HK-2 (cell line): Measurements from ENCODE around the gene PSMA2.

Source experiments
- DNase-seq: peaks from one replicate; pipeline ENCODE4 v3.0.0-alpha.2; 2018; ENCODE audit not compliant: unreplicated experiment

Gene PSMA2

GRCh38 chr7:42931834-42932651, at the start of gene PSMA2, which contains the start of gene MRPL32:
Gene PSMA2 (minus strand): TSS chr7:42932174. CDS start chr7:42932158, 16 bp downstream.
Gene MRPL32 (plus strand): TSS chr7:42932376. CDS start chr7:42932387, 11 bp downstream.
- DNase-seq = peak; percentile 94

GRCh38 chr7:42981601-42982000, 49.6 kb upstream of the PSMA2 start:
- no peak for DNase-seq

DNA sequence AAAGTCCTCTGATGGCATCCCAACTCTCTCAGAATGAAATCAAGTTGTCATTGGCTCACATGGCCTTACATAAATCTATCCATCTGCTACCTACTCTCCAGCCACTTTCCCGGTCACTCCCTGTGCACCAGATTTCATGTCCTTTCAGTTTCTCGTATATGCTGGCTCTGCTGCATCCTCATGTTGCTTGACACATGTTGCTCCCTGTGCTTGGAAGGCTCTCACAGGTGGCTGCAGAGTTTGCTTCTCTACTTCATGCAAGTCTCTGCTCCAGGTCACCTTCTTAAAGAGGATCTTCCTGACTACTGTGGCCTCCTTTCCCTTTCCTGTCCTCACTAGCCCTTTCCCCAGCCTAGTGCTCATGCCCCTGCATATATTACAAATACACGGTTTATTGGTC, 48.5 kb upstream of the PSMA2 start:
- no peak for DNase-seq

- DNase-seq = no peak
Measured at GRCh38 chr7:42980084-42980483, 48.1 kb upstream of the PSMA2 start.

GRCh38 chr7:42978496-42978895, 46.5 kb upstream of the PSMA2 start:
- DNase-seq = no peak

DNA sequence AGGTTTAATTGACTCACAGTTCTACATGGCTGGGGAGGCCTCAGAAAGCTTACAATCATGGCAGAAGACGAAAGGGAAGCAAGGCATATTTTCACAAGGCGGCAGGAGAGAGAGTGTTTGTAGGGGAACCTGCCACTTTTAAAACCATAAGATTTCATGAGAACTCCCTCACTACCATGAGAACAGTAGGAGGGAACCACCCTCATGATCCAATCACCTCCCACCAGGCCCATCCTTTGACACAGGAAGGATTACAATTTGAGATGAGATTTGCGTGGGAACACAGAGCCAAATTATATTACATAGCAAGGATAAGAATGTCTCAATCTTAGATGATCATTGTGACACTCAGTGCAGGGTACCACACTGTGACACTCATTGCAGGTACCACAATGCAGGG, 44.4 kb upstream of the PSMA2 start:
- DNase-seq = no peak

DNA sequence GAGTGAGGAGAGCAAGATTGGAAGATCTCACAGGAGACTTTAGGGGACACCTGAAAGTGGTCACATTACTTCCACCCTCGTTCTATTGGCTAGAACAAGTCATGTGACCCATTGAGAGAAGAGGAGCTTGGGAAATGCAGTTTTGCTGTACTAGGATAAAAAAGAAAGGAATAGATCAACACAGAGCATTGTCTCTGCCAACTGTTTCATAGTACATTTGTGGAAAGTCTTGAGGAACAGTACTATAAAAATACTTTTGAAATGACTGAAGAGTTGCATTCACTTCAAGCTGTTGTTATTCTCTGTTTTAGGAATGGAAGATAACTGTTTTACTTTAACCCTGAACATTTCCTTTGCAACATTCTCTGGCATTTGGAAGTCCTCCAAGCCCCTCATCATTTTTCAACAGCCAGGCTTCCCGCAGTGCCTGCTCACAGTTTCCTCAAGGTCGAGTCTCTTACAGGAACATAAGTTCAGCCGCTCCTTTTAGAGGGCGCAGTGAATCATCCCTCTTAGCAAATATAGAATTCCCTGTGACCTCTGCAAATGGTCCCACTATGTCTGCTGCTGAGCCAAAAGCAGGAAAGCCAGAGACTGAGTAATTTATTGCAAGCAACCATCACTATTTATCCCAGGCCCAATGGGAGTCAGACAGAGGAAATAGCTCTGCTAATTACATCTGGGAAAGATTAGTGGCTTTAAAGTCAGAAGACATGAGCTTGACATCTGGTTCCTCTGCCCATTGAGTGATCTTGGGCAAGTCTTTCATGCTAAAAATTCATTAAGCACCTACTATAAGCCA, 40.9 kb upstream of the PSMA2 start:
- no peak for DNase-seq

DNA sequence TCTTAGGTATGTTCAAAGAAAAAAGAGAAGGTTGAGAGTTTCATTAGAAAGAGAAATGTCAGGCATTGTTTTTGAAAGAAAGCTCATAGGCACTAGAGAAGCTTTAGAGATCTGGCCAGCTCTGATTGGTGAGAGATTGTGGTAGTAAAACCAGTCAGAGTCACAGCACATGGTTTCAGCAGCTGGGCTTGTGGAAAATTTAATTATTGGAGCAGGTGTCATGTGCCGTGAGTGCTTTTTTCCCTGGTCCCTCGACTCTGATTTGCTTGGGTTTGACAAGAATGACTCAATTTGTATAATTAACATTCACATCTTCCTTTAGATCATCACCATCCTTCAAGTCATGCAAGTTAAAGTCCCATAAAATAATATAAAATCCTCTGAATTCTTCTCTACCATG, 35.4 kb upstream of the PSMA2 start:
- no peak for DNase-seq

GRCh38 chr7:42964849-42965805, 33.2 kb upstream of the PSMA2 start:
- no peak for DNase-seq

DNA sequence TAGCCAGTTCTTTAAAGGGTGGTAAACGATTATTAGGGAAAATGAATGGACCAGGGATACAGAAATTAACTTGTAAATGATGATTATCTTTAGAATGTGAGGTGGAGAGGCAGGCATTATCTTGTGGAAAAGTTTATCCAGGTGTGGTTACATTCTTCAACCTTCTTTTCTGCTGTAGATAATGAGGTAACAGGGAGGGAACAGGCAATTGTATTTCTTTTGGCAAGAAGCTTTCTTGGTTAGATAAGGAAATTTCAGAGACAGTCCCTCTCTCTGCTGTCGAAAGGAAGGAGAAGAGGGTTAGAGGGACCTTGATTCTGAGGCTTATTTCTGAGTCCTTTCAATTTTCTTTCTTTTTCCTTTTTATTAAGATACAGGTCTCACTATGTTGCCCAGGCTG, 32.3 kb upstream of the PSMA2 start:
- DNase-seq = no peak

- DNase-seq = no peak
Measured at GRCh38 chr7:42961170-42961569, 29.2 kb upstream of the PSMA2 start.

DNA sequence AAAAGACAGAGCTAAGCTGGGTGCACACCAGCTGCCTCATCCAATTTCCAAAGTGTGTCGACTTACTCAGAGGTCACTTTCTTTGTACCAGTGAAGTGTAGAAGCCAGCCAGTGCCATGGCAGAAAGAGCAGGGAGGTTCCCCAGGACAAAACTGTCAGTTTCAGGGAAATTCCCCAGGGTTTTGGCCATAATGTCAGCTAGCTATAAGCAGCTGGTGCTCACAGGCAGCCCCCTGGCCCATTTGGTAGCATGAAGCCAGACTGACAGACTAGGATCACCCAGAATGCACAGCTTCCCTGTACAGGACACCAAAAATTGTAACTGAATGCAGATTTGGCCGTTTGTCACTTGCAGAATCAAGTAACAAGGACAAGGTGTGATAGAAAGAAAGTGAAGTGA, 28.8 kb upstream of the PSMA2 start:
- no peak for DNase-seq

DNA sequence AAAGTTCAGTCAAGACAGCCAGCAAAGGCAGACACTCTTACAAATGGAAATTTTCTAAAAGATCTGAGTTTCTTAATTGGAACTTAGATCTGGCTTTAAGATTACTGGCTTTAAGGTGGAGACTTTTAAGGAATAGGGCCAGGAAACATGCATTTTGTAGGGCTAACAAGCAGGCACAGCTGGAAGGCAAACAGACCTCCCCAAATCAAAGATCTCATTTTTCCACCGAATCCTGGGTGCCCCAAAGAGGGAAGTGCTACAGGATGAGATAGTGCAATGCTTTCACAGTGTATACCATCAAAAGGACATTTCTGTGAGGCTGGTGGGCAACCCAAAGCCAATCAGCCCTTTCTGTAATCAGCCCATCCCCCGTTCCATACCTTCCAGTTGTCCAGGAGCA, 27.6 kb upstream of the PSMA2 start:
- DNase-seq = no peak

DNA sequence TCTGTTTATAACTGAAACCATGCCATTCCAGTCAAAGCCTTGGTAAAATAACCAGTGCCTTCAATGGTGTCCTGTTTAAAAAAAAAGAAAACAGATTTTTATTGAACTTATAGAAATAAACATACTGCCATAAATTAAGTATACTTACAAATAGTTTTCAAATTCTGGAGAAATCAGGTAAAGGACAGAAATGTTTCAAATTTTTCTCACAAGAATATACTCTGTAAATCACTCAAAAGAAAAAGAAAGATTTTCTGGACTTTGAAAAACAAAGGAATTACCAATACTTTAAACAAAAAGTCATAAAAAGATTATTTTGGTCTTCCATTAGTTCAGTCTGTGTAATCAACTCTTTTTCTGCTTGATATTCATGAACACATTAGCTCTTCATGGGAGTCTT, 24.1 kb upstream of the PSMA2 start:
- no peak for DNase-seq

GRCh38 chr7:42953994-42954393, 22.0 kb upstream of the PSMA2 start:
- no peak for DNase-seq

DNA sequence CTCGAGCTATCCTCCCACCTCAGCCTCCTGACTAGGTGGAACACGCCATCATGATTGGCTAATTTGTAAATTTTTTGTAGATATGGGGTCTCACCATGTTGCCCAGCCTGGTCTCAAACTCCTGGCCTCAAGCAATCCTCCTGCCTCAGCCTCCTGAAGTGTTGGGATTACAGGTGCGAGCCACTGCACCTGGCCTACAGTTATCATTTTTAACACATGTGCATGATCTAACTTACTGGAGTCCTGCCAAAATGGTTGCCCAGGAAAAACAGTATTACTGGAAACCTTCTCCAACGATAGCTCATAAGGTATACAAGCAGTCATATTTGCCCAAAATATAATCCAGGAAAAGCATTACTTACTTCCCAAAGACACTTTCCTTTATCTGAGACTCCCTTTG, 20.4 kb upstream of the PSMA2 start:
- DNase-seq = no peak

GRCh38 chr7:42950417-42950816, 18.4 kb upstream of the PSMA2 start:
- no peak for DNase-seq

DNA sequence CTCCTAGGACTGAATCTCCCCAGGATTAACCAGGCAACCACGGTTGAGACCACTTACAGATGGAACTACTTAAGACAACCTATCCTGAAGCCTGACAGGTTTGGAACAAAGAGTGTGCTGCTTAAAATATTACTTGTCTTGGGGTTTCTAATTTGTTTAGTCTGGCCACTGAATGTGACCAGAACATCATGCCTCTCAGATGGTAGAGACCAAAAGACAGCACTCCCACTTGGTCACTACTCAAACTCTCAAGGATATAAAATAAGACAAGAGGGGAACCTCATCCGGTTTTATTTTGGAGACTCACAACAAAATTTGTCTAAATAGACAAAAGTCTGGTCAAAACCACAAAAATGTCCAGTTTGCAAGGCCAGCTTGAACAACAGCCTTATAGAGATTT, 15.5 kb upstream of the PSMA2 start:
- no peak for DNase-seq

GRCh38 chr7:42946627-42946950, 14.6 kb upstream of the PSMA2 start:
- DNase-seq = no peak

DNA sequence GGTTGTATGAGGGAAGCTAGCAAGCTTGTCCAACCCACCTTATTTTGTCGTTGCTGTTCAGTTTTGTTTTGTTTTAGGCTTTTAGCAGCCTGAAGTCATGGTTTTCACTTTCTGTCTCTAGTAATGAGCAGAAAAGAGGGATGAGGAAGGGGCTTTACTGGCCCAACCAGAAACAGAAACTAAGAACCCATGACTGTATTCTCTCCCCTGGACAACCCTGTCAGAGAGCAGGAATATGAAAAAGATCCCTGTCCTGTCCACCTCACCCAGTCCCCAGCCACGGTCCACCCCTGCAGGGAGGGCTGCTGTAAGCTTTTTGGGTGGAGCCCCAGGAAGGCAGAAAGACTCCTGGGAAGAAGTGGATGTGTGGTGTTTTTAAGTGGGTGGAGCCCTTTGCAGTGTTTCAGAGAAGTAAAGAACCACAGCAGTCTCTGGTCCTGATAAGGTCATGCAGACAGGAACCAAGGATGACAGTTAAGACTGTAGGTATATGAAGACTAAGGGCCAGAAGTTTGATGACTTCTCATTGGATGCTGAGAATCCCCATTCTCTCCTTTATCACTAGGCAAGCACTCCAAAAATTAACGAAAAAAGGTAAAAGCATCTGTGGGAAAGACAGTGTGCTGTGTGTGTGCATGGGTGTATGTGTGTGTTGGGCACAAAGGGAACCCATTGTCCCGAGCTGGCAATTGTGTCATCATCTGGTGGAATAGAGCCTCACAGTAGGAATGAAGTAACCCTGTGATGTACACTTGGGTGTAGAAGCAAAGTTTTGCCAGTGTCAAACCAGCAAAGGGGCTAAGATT, 14.1 kb upstream of the PSMA2 start:
- no peak for DNase-seq
